ENCODE measurements around the gene TLCD1.

DNA sequence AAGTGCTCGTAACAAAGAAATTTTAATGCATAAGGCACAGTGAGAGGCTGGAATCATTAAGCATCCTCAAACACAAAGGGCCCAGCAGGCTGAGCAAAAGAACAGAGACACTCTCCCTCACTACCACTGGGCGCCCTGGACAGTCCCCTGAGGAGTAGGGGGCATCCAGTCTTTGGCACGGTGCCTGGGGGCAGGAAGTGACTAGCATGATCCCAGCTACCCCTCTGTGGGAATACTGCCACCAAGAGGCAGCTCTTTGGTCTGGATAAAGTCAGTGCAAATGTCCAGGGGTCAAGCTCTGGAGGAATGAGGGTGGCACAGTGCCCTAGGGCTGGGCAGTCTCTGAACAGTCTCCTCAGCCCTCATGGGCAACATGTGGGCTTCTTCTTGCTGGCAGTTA is 11.8 kb downstream of the TLCD1 start:
- TF ChIP-seq, protein P1, sequence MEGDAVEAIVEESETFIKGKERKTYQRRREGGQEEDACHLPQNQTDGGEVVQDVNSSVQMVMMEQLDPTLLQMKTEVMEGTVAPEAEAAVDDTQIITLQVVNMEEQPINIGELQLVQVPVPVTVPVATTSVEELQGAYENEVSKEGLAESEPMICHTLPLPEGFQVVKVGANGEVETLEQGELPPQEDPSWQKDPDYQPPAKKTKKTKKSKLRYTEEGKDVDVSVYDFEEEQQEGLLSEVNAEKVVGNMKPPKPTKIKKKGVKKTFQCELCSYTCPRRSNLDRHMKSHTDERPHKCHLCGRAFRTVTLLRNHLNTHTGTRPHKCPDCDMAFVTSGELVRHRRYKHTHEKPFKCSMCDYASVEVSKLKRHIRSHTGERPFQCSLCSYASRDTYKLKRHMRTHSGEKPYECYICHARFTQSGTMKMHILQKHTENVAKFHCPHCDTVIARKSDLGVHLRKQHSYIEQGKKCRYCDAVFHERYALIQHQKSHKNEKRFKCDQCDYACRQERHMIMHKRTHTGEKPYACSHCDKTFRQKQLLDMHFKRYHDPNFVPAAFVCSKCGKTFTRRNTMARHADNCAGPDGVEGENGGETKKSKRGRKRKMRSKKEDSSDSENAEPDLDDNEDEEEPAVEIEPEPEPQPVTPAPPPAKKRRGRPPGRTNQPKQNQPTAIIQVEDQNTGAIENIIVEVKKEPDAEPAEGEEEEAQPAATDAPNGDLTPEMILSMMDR (conservative IDR thresholded peaks at IDR 0.05; ENCODE audit: low read depth, low read length): 0 out of 2 replicates have a peak, but pooled peaks have one; percentile 15
- TF ChIP-seq EZH2phosphoT487 (IDR thresholded peaks at IDR 0.05; ENCODE audit: borderline replicate concordance, low read length): no peak

Measured in PC-3 (cell line).